GM12873 (cell line): ENCODE data around the gene KDM4E.
A peak's percentile ranks its signal among the peaks of the same experiment; 100 is the strongest.

Experiments
- CTCF ChIP-seq: IDR thresholded peaks from 2 replicates; pipeline ENCODE4 v1.5.1; 2012; ENCODE audit warnings: low read depth, mild to moderate bottlenecking, moderate library complexity, low read length, control low read depth; ENCODE audit not compliant: insufficient read depth; ENCODE audit errors: missing control alignments

Gene KDM4E

GRCh38 chr11:95024958-95025357 lies at the start of gene KDM4E:
Gene KDM4E (plus strand): TSS chr11:95025258. CDS start chr11:95025558, 300 bp downstream.
- no peak for TF ChIP-seq CTCF

- no peak for TF ChIP-seq CTCF
These were observed 49.5 kb upstream of the KDM4E start for GRCh38 chr11:94975599-94975998.

GRCh38 chr11:94987378-94987777 lies 37.7 kb upstream of the KDM4E start:
- no peak for TF ChIP-seq CTCF

GRCh38 chr11:94988748-94989147 lies 36.3 kb upstream of the KDM4E start:
- no peak for TF ChIP-seq CTCF

GRCh38 chr11:94993400-94993943 lies 31.6 kb upstream of the KDM4E start:
- TF ChIP-seq CTCF: no peak

- TF ChIP-seq CTCF: peak; percentile 15
These were observed 27.6 kb upstream of the KDM4E start for GRCh38 chr11:94997437-94997836.

GRCh38 chr11:94998285-94998684 lies 26.8 kb upstream of the KDM4E start:
- no peak for TF ChIP-seq CTCF
